Inflammatory macrophage treated with lipopolysaccharide for 1 hour (primary cell): ENCODE results near the gene SRF.

Source experiments
- DNase-seq, 2 donors: peaks; one replicate each; pipeline ENCODE4 v3.0.0-alpha.2; 2020 to 2022

Gene SRF

DNA sequence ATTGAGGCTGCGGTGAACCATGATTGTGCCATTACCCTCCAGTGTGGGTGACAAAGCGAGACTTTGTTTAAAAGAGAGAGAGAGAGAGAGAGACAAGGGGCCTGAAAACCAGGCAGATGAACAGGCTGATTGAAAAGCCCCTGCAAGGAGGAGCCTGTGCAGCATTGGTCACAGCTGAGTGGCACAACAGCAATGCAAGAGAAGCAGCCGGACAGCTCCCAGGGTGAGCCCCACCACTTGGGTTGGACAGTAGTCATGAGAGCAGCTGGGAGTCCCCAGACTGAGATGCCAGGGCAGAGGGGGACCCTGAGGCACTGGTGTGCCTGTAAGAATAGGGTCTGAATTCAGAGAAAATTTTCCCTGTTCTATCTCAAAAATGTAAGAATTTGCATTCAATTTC lies 48.0 kb downstream of the SRF start:
- DNase-seq: no peak

DNA sequence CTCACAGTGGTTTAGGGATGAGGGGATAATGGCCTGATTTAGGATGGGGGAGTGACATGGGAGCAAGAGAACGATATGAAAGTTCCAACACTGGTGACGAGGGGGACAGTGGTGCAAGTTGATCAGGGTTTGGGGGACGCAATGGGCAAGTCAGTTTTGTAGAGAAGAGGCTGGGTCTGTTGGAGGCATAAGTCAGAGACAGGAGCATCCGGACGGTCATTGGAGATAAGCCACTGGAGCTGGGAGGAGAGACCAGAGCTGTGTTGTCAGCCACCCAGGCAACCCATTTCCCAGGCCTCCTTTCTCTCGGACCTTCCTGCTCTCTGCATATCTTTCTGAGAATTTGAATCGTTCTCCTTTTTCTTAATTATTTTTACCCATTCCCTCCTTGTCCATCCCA lies 48.7 kb downstream of the SRF start:
- no peak for DNase-seq

DNA sequence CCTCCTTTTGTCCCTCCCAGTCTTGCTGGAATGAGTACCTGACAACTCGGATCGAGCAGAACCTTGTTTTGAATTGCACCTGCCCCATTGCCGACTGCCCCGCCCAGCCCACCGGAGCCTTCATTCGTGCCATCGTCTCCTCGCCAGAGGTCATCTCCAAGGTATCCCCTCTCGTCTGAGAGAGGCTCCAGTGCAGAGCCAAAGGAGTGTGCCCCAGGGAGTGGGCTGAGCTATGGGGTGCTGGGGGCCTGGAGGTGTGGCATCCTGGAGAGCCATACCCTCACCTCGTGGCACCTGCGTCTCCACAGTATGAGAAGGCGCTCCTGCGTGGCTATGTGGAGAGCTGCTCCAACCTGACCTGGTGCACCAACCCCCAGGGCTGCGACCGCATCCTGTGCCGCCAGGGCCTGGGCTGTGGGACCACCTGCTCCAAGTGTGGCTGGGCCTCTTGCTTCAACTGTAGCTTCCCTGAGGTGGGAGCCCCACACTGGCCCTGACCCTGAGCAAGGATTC lies 49.4 kb downstream of the SRF start:
- DNase-seq: no peak

DNA sequence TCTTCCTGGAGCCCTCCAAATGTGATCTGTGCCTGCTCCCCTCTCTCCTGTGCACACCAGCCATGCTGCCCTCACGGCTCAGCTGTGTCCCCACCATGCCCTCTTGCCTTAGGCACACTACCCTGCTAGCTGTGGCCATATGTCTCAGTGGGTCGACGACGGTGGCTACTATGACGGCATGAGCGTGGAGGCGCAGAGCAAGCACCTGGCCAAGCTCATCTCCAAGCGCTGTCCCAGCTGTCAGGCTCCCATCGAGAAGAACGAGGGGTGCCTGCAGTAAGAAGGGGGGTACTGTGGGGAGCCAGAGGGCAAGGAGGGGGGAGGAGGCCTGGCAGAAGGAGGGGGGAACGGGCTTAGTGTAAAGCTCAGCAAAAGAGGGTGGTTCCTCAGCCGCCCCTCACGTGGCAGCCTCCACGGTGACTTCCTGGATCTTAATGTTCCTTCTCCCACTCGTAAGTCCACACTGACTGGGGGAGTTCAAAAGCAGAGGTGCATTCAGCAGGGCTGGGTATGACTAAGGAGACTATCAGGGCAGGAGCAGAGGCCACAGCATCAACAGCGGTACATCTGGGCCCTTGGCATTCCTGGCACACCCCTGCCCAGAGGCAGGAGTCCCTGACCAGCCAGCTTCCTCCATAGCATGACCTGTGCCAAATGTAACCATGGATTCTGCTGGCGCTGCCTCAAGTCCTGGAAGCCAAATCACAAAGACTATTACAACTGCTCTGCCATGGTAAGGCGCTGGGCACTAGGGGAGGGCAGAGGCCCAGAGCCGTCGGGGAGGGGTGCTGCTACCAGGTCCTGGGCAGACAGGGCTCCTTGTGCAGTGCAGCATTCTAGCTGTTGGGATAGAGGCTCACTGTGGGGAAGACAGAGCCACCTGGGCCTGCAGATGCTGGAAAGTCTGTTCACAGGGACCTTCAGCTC lies 50.2 kb downstream of the SRF start:
- DNase-seq: no peak

DNA sequence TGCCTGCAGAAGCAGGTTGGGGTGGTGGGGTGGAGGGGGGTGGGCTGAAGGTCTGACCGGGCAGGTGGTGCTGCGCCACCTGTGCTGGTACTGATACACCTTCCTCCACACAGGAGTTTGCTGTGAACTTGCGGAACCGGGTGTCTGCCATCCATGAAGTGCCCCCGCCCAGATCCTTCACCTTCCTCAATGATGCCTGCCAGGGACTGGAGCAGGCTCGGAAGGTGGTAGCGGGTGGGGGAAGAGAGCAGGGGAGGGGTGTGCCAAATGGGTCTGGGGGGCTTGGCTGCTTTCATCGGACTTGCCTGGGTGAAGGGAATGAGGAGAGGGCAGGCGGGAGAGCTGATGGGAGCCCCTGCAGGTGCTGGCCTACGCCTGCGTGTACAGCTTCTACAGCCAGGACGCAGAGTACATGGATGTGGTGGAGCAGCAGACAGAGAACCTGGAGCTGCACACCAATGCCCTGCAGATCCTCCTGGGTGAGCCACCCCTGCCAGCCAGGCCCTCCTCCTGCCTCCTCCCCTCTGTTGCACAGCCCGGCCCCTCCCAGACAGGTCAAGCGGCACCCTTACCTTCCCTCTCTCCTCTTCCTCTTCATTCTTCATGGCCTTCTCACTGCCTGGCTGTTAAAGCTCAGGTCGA lies 51.5 kb downstream of the SRF start:
- DNase-seq: no peak

DNA sequence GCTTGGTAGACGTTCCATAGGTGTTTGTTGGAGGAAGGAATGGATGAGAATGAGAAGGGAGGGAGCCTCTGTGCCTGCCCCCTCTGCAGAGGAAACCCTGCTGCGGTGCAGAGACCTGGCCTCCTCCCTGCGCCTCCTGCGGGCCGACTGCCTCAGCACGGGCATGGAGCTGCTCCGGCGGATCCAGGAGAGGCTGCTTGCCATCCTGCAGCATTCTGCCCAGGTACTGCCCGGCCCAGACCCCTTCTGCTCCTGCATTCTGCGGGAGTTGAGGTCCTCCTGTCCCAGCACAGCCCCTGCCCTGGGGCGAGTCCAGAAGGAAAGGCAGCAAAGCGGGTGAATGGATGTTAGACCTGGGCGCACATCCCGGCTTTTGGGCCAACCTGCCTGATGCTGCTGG lies 52.1 kb downstream of the SRF start:
- no peak for DNase-seq

DNA sequence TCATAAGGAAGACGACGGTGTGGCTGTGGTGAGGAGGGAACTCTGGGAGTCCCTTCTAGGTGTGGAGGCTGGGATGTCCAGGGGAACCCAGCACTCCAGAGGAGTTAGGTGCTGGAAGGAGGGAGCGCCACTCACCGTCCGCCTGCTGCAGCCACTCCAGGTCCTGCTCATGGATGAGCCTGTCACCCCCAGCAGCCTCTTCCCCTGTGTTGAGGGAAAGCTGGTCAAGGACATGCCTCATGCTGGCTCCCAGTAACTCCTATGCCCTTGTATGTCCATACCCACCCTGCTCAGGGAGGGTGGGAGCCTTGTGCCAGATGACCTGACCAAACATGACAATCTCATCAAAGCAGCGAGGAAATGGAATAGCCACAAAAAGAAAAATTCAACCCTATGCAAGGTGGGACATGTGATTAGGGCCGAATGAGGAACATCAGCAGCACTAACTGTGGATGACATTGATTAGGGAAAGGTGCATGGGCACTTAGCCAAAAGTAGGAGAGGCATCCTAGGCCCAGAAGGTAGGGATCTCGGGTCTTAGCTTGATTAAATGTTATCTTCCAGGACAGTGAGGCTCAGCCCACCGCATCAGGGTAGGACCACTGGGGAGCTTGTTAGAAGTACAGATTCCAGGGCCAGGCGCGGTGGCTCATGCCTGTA lies 55.3 kb downstream of the SRF start:
- DNase-seq: no peak

DNA sequence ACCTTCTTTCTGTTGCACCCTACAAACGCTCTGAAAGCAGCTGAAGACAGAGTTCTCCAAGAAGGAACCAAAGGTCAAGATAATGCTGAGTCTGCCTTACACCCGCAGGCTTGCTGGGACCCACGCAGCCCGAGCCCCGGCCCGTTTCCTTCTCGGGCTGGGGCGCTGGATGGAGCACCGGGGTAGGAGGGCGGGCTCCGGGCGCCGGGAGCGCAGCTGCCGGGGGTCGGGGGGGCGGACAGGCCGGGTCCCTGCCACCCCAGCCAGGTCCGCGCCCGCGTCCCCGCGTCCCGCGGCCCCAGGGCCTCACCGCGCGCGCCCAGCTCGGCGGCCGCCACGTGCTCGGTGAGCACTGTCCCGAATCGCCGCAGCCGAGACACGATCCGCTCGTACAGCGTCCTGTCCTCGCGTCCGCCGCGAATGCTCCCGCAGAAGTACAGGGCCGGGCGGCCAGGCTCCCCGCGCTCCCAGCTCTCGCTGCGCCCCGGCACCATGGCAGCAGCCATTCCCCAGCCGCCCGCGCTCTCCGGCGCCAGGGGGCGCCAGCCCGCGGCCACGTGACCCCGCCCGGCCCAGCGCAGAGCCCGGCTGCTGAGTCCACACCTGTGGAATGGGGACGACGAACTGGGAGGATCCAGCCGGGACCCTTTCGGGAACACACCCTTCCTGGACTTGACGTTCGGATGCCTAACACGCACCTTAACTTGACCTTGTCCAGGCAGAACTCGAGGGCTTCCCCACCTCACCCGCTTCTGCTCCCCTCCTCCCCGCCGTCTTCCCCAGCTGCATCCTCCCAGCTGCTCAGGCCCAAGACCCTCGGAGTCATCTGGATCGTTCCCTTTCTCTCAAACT lies 58.1 kb downstream of the SRF start, which contains the start of gene DNPH1:
Gene DNPH1, minus strand, starts transcription at position 531 of the 852 bp plus-strand sequence. Its CDS starts 25 bp downstream, at position 506.
- DNase-seq: peak; percentile 42 to 81

DNA sequence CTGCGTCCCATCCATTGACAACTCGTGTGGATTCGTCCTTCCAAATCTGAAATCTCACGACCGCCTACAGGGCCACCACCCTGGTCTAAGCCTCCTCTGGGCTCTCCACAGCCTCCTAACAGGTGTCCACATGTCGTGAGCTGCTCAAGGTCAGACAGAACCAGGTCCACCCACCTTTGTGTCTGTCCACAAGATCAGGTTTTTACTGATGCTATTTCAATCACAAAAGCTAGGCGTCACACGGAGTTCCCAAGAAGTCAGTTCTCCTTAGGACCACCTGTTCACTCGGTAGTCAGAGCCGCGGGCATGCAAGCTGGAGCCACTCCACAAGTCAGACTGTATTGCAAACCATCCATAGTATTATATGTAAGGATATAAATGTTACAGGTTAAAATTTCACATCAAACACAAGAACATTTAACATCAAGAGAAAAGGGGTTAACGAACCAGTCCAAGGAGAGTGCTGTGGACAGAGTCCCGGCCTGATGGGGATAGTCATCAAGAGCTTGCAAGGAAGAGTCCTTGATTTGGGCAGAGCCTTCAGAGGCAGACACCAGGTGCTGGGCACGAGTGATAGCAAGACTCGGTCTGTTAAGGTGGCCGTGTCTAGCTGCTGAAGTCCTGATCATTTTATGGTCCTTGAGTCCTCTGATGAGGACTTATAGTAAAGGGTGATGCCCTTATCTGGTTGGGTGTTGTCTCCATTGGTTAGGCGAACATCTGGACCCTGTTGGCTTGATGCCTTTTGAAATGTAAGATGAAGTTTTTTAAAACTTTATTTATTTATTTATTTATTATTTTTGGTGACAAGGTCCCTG lies 58.9 kb downstream of the SRF start:
- DNase-seq: no peak

DNA sequence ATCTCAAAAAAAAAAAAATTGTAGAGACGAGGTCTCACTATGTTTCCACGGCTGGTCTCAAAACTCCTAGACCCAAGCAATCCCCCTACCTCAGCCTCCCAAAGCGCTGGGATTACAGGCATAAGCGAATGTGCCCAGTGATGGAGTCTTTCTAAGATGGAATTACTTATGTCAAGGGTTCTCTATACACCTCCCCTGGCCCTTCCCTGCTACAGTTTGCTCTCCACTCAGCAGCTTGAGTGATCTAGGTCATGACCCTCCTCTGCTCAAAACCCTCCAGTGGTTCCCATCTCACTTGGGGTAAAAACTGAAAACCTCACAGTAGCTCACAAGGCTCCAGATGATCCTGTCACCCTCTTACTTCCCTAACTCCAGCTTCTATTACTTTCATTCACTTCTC lies 60.0 kb downstream of the SRF start:
- DNase-seq: no peak
